Mesendoderm (in vitro differentiated cells): ENCODE data around the gene AGL.

Source experiments
- DNase-seq: peaks from one replicate; pipeline ENCODE4 v3.0.0; 2013
- H2AK5ac ChIP-seq: 2 replicates; pipeline ENCODE4 v1.6.1; 2013; ENCODE audit warnings: low read length, inconsistent platforms
- H2BK120ac ChIP-seq: 2 replicates; pipeline ENCODE4 v1.6.1; 2013; ENCODE audit warnings: low read depth, mild to moderate bottlenecking, low read length, moderate library complexity, mixed read lengths
- H2BK15ac ChIP-seq: replicated peaks from 2 replicates; pipeline ENCODE4 v1.6.1; 2013; ENCODE audit warnings: low read depth, mild to moderate bottlenecking, moderate library complexity
- H2BK5ac ChIP-seq: 2 replicates; pipeline ENCODE4 v1.6.1; 2013; ENCODE audit warnings: low read length, inconsistent platforms
- H3K18ac ChIP-seq: 2 replicates; pipeline ENCODE4 v1.6.1; 2013; ENCODE audit warnings: mild to moderate bottlenecking, low read length, mixed read lengths
- H3K23ac ChIP-seq: one replicate; pipeline ENCODE4 v1.6.1; 2013; ENCODE audit warnings: low read length
- H3K27ac ChIP-seq: 2 replicates; pipeline ENCODE4 v1.5.1; 2013; ENCODE audit warnings: low read depth, mild to moderate bottlenecking, inconsistent platforms, low read length, moderate library complexity
- H3K27me3 ChIP-seq: 2 replicates; pipeline ENCODE4 v1.6.1; 2013; ENCODE audit warnings: low read length, control low read depth, mild to moderate bottlenecking, inconsistent platforms; ENCODE audit not compliant: insufficient read depth, poor library complexity
- H3K36me3 ChIP-seq: 2 replicates; pipeline ENCODE4 v1.6.1; 2013; ENCODE audit warnings: low read length, inconsistent platforms; ENCODE audit not compliant: control insufficient read depth, insufficient read depth
- H3K4ac ChIP-seq: one replicate; pipeline ENCODE4 v1.6.1; 2013; ENCODE audit warnings: low read depth, mild to moderate bottlenecking, low read length, moderate library complexity
- H3K4me1 ChIP-seq: 2 replicates; pipeline ENCODE4 v1.6.1; 2013; ENCODE audit warnings: low read depth, low read length, inconsistent platforms; ENCODE audit not compliant: control insufficient read depth
- H3K4me2 ChIP-seq: 2 replicates; pipeline ENCODE4 v1.6.1; 2013; ENCODE audit warnings: low read length
- H3K4me3 ChIP-seq: 2 replicates; pipeline ENCODE4 v1.5.1; 2013; ENCODE audit warnings: mild to moderate bottlenecking, low read length
- H3K56ac ChIP-seq: one replicate; pipeline ENCODE4 v1.6.1; 2013; ENCODE audit warnings: low read length
- H3K79me1 ChIP-seq: 2 replicates; pipeline ENCODE4 v1.6.1; 2013; ENCODE audit warnings: low read length, inconsistent platforms
- H3K79me2 ChIP-seq: 2 replicates; pipeline ENCODE4 v1.6.1; 2013; ENCODE audit warnings: mild to moderate bottlenecking, low read length; ENCODE audit not compliant: control insufficient read depth, insufficient read depth
- H3K9ac ChIP-seq: 2 replicates; pipeline ENCODE4 v1.6.1; 2013; ENCODE audit warnings: low read length, inconsistent platforms
- H4K5ac ChIP-seq: one replicate; pipeline ENCODE4 v1.6.1; 2013; ENCODE audit warnings: low read length
- H4K8ac ChIP-seq: one replicate; pipeline ENCODE4 v1.6.1; 2013; ENCODE audit warnings: low read depth, mild to moderate bottlenecking, control low read depth, low read length, moderate library complexity
- WGBS: extraction: QIAGEN DNeasy Blood & Tissue Kit; methylation state at CpG from one replicate; pipeline ENCODE4 v1.1.7; 2013; ENCODE audit warnings: low lambda C conversion rate, missing lambda C conversion rate; ENCODE audit not compliant: insufficient coverage; ENCODE audit errors: extremely low coverage; 5-methylcytosine and 5-hydroxymethylcytosine counted together

AGL gene

GRCh38 chr1:99919220-99919619, 69.1 kb downstream of the AGL start:
- H3K4me3 ChIP-seq, result no peak overlapping the region
- H3K27me3 ChIP-seq, result no peaks in the 10 kb centered on the region
- H3K4ac ChIP-seq, result no peak overlapping the region
- H3K56ac ChIP-seq, result no peak overlapping the region
- no peaks in the 10 kb centered on the region for H3K79me1 ChIP-seq
- no peaks in the 10 kb centered on the region for H3K4me1 ChIP-seq
- H3K36me3 ChIP-seq, result no peaks in the 10 kb centered on the region
- H2AK5ac ChIP-seq, result no peak overlapping the region
- no peak overlapping the region for H3K18ac ChIP-seq
- no peak overlapping the region for H3K23ac ChIP-seq
- H2BK120ac ChIP-seq, result no peak overlapping the region
- no peak for DNase-seq
- no peak overlapping the region for H2BK5ac ChIP-seq
- H3K79me2 ChIP-seq, result no peaks in the 10 kb centered on the region
- no peak overlapping the region for H3K4me2 ChIP-seq
- no peak overlapping the region for H3K27ac ChIP-seq
- H3K9ac ChIP-seq, result no peak overlapping the region
- WGBS, result no CpG with 5 or more reads among the region's 1 CpG
- H2BK15ac ChIP-seq, result no peak overlapping the region
- H4K8ac ChIP-seq, result no peak overlapping the region
- H4K5ac ChIP-seq, result no peak overlapping the region

- no peak overlapping the region for H2AK5ac ChIP-seq
- peak overlapping the region; percentile 16 for H3K4ac ChIP-seq
- no peak overlapping the region for H3K9ac ChIP-seq
- no peak overlapping the region for H4K5ac ChIP-seq
- H3K4me1 ChIP-seq, result no peaks in the 10 kb centered on the region
- no peak for DNase-seq
- H3K27me3 ChIP-seq, result no peaks in the 10 kb centered on the region
- H3K4me2 ChIP-seq, result no peak overlapping the region
- no peak overlapping the region for H2BK15ac ChIP-seq
- no peak overlapping the region for H2BK5ac ChIP-seq
- no peak overlapping the region for H4K8ac ChIP-seq
- no peak overlapping the region for H3K23ac ChIP-seq
- no peak overlapping the region for H3K4me3 ChIP-seq
- H3K79me2 ChIP-seq, result no peaks in the 10 kb centered on the region
- no peak overlapping the region for H3K27ac ChIP-seq
- H2BK120ac ChIP-seq, result no peak overlapping the region
- H3K36me3 ChIP-seq, result no peaks in the 10 kb centered on the region
- H3K56ac ChIP-seq, result no peak overlapping the region
- no peaks in the 10 kb centered on the region for H3K79me1 ChIP-seq
- no peak overlapping the region for H3K18ac ChIP-seq
These were observed 84.6 kb downstream of the AGL start for GRCh38 chr1:99934801-99935200.

- no peak overlapping the region for H3K23ac ChIP-seq
- no peak overlapping the region for H2AK5ac ChIP-seq
- no peaks in the 10 kb centered on the region for H3K36me3 ChIP-seq
- no peak overlapping the region for H3K27ac ChIP-seq
- no peak overlapping the region for H3K18ac ChIP-seq
- H3K9ac ChIP-seq, result no peak overlapping the region
- H2BK15ac ChIP-seq, result no peak overlapping the region
- no peaks in the 10 kb centered on the region for H3K79me2 ChIP-seq
- H3K4me2 ChIP-seq, result no peak overlapping the region
- H3K27me3 ChIP-seq, result no peaks in the 10 kb centered on the region
- no peak overlapping the region for H4K8ac ChIP-seq
- H3K4me3 ChIP-seq, result no peak overlapping the region
- no peaks in the 10 kb centered on the region for H3K79me1 ChIP-seq
- H3K4ac ChIP-seq, result no peak overlapping the region
- no peaks in the 10 kb centered on the region for H3K4me1 ChIP-seq
- H2BK5ac ChIP-seq, result no peak overlapping the region
- no peak overlapping the region for H3K56ac ChIP-seq
- H2BK120ac ChIP-seq, result no peak overlapping the region
- no peak overlapping the region for H4K5ac ChIP-seq
- no peak for DNase-seq
- WGBS, result no CpG with 5 or more reads among the region's 1 CpG
These were observed 85.4 kb downstream of the AGL start for GRCh38 chr1:99935534-99935933.

GRCh38 chr1:99936071-99936470, 85.9 kb downstream of the AGL start:
- Histone ChIP-seq H3K4me3 (no peak overlapping the region), H2BK15ac (no peak overlapping the region), H2BK120ac (no peak overlapping the region), H3K23ac (no peak overlapping the region), H3K36me3 (no peaks in the 10 kb centered on the region), H3K18ac (no peak overlapping the region), H3K9ac (no peak overlapping the region), H3K27me3 (no peaks in the 10 kb centered on the region), H4K8ac (no peak overlapping the region), H2AK5ac (no peak overlapping the region), H3K4me1 (no peaks in the 10 kb centered on the region), H3K4me2 (no peak overlapping the region), H3K56ac (no peak overlapping the region), H4K5ac (no peak overlapping the region), H2BK5ac (no peak overlapping the region), H3K4ac (no peak overlapping the region), H3K27ac (no peak overlapping the region), H3K79me1 (no peaks in the 10 kb centered on the region), H3K79me2 (no peaks in the 10 kb centered on the region)
- WGBS, result no CpG with 5 or more reads among the region's 3 CpGs
- no peak for DNase-seq

- Histone ChIP-seq H3K4me3 (no peak overlapping the region), H2AK5ac (no peak overlapping the region), H3K27ac (no peak overlapping the region), H3K4me2 (no peak overlapping the region), H2BK5ac (no peak overlapping the region), H4K5ac (no peak overlapping the region), H3K23ac (no peak overlapping the region), H2BK15ac (no peak overlapping the region), H3K36me3 (no peaks in the 10 kb centered on the region), H3K27me3 (no peaks in the 10 kb centered on the region), H3K18ac (peak overlapping the region; percentile 75), H4K8ac (no peak overlapping the region), H3K56ac (no peak overlapping the region), H3K4ac (no peak overlapping the region), H3K9ac (no peak overlapping the region), H3K79me1 (no peaks in the 10 kb centered on the region), H2BK120ac (peak overlapping the region; percentile 54), H3K79me2 (no peaks in the 10 kb centered on the region), H3K4me1 (no peaks in the 10 kb centered on the region)
- WGBS, result no CpG with 5 or more reads among the region's 1 CpG
- DNase-seq, result no peak
These were observed 92.6 kb downstream of the AGL start for GRCh38 chr1:99942723-99943122.

- H2BK120ac ChIP-seq, result no peak overlapping the region
- no peak overlapping the region for H3K4me2 ChIP-seq
- no peak overlapping the region for H4K8ac ChIP-seq
- peak overlapping the region; percentile 49 for H2BK5ac ChIP-seq
- H3K4me3 ChIP-seq, result no peak overlapping the region
- no peaks in the 10 kb centered on the region for H3K79me2 ChIP-seq
- peak overlapping the region; percentile 72 for H3K18ac ChIP-seq
- no peak overlapping the region for H4K5ac ChIP-seq
- H2BK15ac ChIP-seq, result no peak overlapping the region
- H3K4ac ChIP-seq, result no peak overlapping the region
- WGBS, result no CpG with 5 or more reads among the region's 7 CpGs
- peak overlapping the region; percentile 59 for H3K56ac ChIP-seq
- H2AK5ac ChIP-seq, result peak overlapping the region; percentile 3
- no peaks in the 10 kb centered on the region for H3K79me1 ChIP-seq
- no peak overlapping the region for H3K9ac ChIP-seq
- peak; percentile 70 for DNase-seq
- H3K23ac ChIP-seq, result no peak overlapping the region
- no peaks in the 10 kb centered on the region for H3K4me1 ChIP-seq
- no peaks in the 10 kb centered on the region for H3K27me3 ChIP-seq
- peak overlapping the region; percentile 94 for H3K27ac ChIP-seq
- no peaks in the 10 kb centered on the region for H3K36me3 ChIP-seq
These were observed 93.1 kb downstream of the AGL start for GRCh38 chr1:99943223-99943794.
